ENCODE data around the gene DIAPH3.
"Not testable (repeated sequence)": the region's sequence is repeated elsewhere in the genome, so short reads cannot be mapped to it uniquely, and the experiment has no call there.

The DIAPH3 gene

GRCh38 chr13:60095300-60095699, 68.4 kb downstream of the DIAPH3 start:
- no peak for DNase-seq (ENCODE audit: low read depth)

- DNase-seq (ENCODE audit: low read depth) = no peak
Measured at GRCh38 chr13:60094385-60095088, 69.2 kb downstream of the DIAPH3 start.

GRCh38 chr13:60093425-60094019, 70.2 kb downstream of the DIAPH3 start:
- DNase-seq (ENCODE audit: low read depth) = no peak

- DNase-seq (ENCODE audit: low read depth) = no peak
Measured at GRCh38 chr13:60091573-60091972, 72.2 kb downstream of the DIAPH3 start.

- DNase-seq (ENCODE audit: low read depth) = peak; percentile 44
Measured at GRCh38 chr13:60090574-60090973, 73.2 kb downstream of the DIAPH3 start.

GRCh38 chr13:60083780-60084179, 79.9 kb downstream of the DIAPH3 start:
- DNase-seq (ENCODE audit: low read depth) = not testable (repeated sequence)

GRCh38 chr13:60080850-60081249, 82.9 kb downstream of the DIAPH3 start:
- peak; percentile 3 for DNase-seq (ENCODE audit: low read depth)

GRCh38 chr13:60078226-60078625, 85.5 kb downstream of the DIAPH3 start:
- DNase-seq (ENCODE audit: low read depth) = no peak

- DNase-seq (ENCODE audit: low read depth) = no peak
Measured at GRCh38 chr13:60075850-60076249, 87.9 kb downstream of the DIAPH3 start.

GRCh38 chr13:60074397-60074796, 89.3 kb downstream of the DIAPH3 start:
- no peak for DNase-seq (ENCODE audit: low read depth)

GRCh38 chr13:60066226-60066625, 97.5 kb downstream of the DIAPH3 start:
- DNase-seq (ENCODE audit: low read depth) = no peak

GRCh38 chr13:60062502-60062901, 101.2 kb downstream of the DIAPH3 start:
- no peak for DNase-seq (ENCODE audit: low read depth)

GRCh38 chr13:60061737-60062136, 102.0 kb downstream of the DIAPH3 start:
- no peak for DNase-seq (ENCODE audit: low read depth)

GRCh38 chr13:60051754-60052285, 111.9 kb downstream of the DIAPH3 start:
- no peak for DNase-seq (ENCODE audit: low read depth)

GRCh38 chr13:60048353-60048752, 115.4 kb downstream of the DIAPH3 start:
- not testable (repeated sequence) for DNase-seq (ENCODE audit: low read depth)

GRCh38 chr13:60047918-60048317, 115.8 kb downstream of the DIAPH3 start:
- DNase-seq (ENCODE audit: low read depth) = no peak

- no peak for DNase-seq (ENCODE audit: low read depth)
Measured at GRCh38 chr13:60044321-60044720, 119.4 kb downstream of the DIAPH3 start.

- peak; percentile 31 for DNase-seq (ENCODE audit: low read depth)
Measured at GRCh38 chr13:60043262-60043661, 120.5 kb downstream of the DIAPH3 start.

- DNase-seq (ENCODE audit: low read depth) = not testable (repeated sequence)
Measured at GRCh38 chr13:60040668-60041067, 123.1 kb downstream of the DIAPH3 start.

- no peak for DNase-seq (ENCODE audit: low read depth)
Measured at GRCh38 chr13:60035874-60036273, 127.9 kb downstream of the DIAPH3 start.

- peak; percentile 31 for DNase-seq (ENCODE audit: low read depth)
Measured at GRCh38 chr13:60032851-60033250, 130.9 kb downstream of the DIAPH3 start.

- DNase-seq (ENCODE audit: low read depth) = no peak
Measured at GRCh38 chr13:60028021-60028420, 135.7 kb downstream of the DIAPH3 start.

GRCh38 chr13:60026286-60026685, 137.4 kb downstream of the DIAPH3 start:
- DNase-seq (ENCODE audit: low read depth) = no peak

GRCh38 chr13:60020288-60020687, 143.4 kb downstream of the DIAPH3 start:
- DNase-seq (ENCODE audit: low read depth) = no peak
